ENCODE measurements around the gene CREBBP. TPM values are rescaled to one million over a fixed set of nuclear protein-coding genes. Genes with fewer than 3 reads are reported as not detected.

CREBBP gene
- total and polyA plus RNA-seq, 2 donors (not counting 3 experiments of a cell fraction or from before 2014, with no cell fraction given) = 13.8 to 72.7 TPM

DNA sequence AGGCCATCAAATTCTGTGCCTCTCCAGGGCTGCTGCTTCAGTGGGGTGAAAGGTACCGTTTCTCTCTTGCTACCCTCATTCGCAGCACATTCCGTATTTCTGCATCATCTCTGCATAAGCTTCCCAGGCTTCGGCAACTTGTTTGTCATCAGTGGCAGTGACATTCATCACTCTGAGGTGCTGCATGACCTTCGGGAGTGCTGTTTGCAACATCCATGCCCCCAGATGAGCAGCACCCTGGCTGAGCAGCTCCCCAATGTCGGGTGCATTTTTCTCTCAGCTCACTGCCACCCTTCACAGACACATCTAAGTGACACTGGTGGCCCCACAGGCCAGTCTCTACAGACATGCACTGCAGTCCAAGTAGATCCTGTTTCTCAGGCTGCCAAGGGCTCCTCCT lies 3.8 kb downstream of the CREBBP start:
- H3K9ac ChIP-seq (replicated peaks; ENCODE audit: extremely low read depth, insufficient read depth, low read length) = no peak overlapping the region
- peaks cover 17% of the 10 kb centered on the region for H3K4me1 ChIP-seq (ENCODE audit: control insufficient read depth, extremely low read depth, insufficient read depth, low read length)
- no peak overlapping the region for H2AFZ ChIP-seq (ENCODE audit: low read depth, low read length)
- dilution Hi-C loops (cut with MboI; ENCODE audit: extremely low pct_ligation_motif_present, low sequenced_read_pairs) = no loop called here
- peaks cover 81% of the 10 kb centered on the region for H3K79me2 ChIP-seq (ENCODE audit: control insufficient read depth, insufficient read depth, low read length)
- no peak for TF ChIP-seq GATA2 (IDR thresholded peaks at IDR 0.05; ENCODE audit: insufficient read depth, insufficient read length, low read depth, low read length)
- TF ChIP-seq POLR2A (IDR thresholded peaks at IDR 0.05; ENCODE audit: low read depth, low read length) = no peak
- no peak for TF ChIP-seq MYC (IDR thresholded peaks at IDR 0.05; ENCODE audit: low read depth, low read length)
- TF ChIP-seq POLR2AphosphoS5 (IDR thresholded peaks at IDR 0.05; ENCODE audit: insufficient read depth, low read depth, low read length) = no peak
- TF ChIP-seq JUN (IDR thresholded peaks at IDR 0.05; ENCODE audit: borderline replicate concordance, insufficient read depth, insufficient read length, low read depth) = no peak
- TF ChIP-seq EZH2 (IDR thresholded peaks at IDR 0.05; ENCODE audit: borderline replicate concordance, low read depth, low read length, severe bottlenecking) = no peak
- H3K27ac ChIP-seq (ENCODE audit: insufficient read depth, low read depth, low read length) = no peak overlapping the region
- no peaks in the 10 kb centered on the region for H3K9me1 ChIP-seq (replicated peaks; ENCODE audit: control insufficient read depth, extremely low read depth, insufficient read depth, low read length)
- ChIA-PET POLR2A (no interaction called here), CTCF (no interaction called here)
- H3K27me3 ChIP-seq (ENCODE audit: control insufficient read depth in 2 of 2, insufficient read depth in 2 of 2, low read length in 2 of 2) = no peaks in the 10 kb centered on the region
- FAIRE-seq (no peak), DNase-seq (ENCODE audit: low read depth, low spot score) (no peak)
- H3K36me3 ChIP-seq (ENCODE audit: control insufficient read depth in 2 of 2, extremely low read depth in 1 of 2, insufficient read depth in 2 of 2, low read length in 2 of 2) = peaks cover 0 to 1% of the 10 kb centered on the region in 2 experiments
- intact Hi-C loops (cut with micrococcal nuclease) = loop anchor here (10.0 kb wide), 1 partner anchor 82 kb away; no protein-coding TSS in a partner anchor
- peaks cover 17% of the 10 kb centered on the region for H4K20me1 ChIP-seq (replicated peaks; ENCODE audit: control insufficient read depth, extremely low read depth, insufficient read depth, low read length)
- H3K4me3 ChIP-seq (replicated peaks in 1 of 3; ENCODE audit: insufficient read depth in 1 of 3, low read depth in 1 of 3, low read length in 3 of 3) = no peak overlapping the region
- no peak overlapping the region for H3K4me2 ChIP-seq (ENCODE audit: insufficient read depth, low read length)
- H3K9me3 ChIP-seq (replicated peaks; ENCODE audit: control insufficient read depth, insufficient read depth, low read length) = no peaks in the 10 kb centered on the region
- no TSS peak for BruUV-seq (replicated peaks)

DNA sequence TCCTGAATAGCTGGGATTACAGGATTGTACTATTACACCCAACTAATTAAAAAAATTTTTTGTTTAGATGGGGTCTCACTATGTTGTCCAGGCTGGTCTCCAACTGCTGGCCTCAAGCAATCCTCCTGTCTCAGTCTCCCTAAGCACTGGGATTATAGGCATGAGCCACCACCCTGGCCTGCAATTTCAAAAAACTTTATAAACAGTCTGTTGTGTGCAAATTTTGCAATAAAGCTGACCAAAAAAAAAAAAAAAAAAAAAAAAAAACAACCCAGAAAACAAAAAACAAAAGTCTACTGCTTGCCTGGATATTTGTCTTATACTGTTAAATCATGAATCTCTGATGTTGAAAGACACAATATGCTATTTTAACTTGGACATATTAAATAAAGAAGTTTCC lies 4.4 kb downstream of the CREBBP start:
- no TSS peak for BruUV-seq (replicated peaks)
- CTCF ChIA-PET = interaction anchor here (1.6 kb wide), 1 partner anchor 64 kb away, joined by 3 read pairs; no protein-coding TSS in a partner anchor
- no peak overlapping the region for H3K9ac ChIP-seq (replicated peaks; ENCODE audit: extremely low read depth, insufficient read depth, low read length)
- DNase-seq (ENCODE audit: low read depth, low spot score) (no peak), FAIRE-seq (no peak)
- H3K27ac ChIP-seq (ENCODE audit: insufficient read depth, low read depth, low read length) = no peak overlapping the region
- intact Hi-C loops (cut with micrococcal nuclease) = loop anchor here (10.0 kb wide), 1 partner anchor 81 kb away; no protein-coding TSS in a partner anchor
- peaks cover 19% of the 10 kb centered on the region for H3K4me1 ChIP-seq (ENCODE audit: control insufficient read depth, extremely low read depth, insufficient read depth, low read length)
- TF ChIP-seq GATA2 (IDR thresholded peaks at IDR 0.05; ENCODE audit: insufficient read depth, insufficient read length, low read depth, low read length) = no peak
- no peak for TF ChIP-seq POLR2AphosphoS5 (IDR thresholded peaks at IDR 0.05; ENCODE audit: insufficient read depth, low read depth, low read length)
- TF ChIP-seq EZH2 (IDR thresholded peaks at IDR 0.05; ENCODE audit: borderline replicate concordance, low read depth, low read length, severe bottlenecking) = no peak
- TF ChIP-seq POLR2A (IDR thresholded peaks at IDR 0.05; ENCODE audit: low read depth, low read length) = no peak
- TF ChIP-seq, protein P1, sequence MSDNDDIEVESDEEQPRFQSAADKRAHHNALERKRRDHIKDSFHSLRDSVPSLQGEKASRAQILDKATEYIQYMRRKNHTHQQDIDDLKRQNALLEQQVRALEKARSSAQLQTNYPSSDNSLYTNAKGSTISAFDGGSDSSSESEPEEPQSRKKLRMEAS (IDR thresholded peaks at IDR 0.05; ENCODE audit: insufficient read depth, insufficient read length) = no peak
- TF ChIP-seq FOS (IDR thresholded peaks at IDR 0.05; ENCODE audit: borderline replicate concordance, insufficient read depth, low read length) = no peak
- no peak for TF ChIP-seq JUN (IDR thresholded peaks at IDR 0.05; ENCODE audit: borderline replicate concordance, insufficient read depth, insufficient read length, low read depth)
- H3K79me2 ChIP-seq (ENCODE audit: control insufficient read depth, insufficient read depth, low read length) = peaks cover 87% of the 10 kb centered on the region
- no peak overlapping the region for H3K4me2 ChIP-seq (ENCODE audit: insufficient read depth, low read length)
- peaks cover 21% of the 10 kb centered on the region for H4K20me1 ChIP-seq (replicated peaks; ENCODE audit: control insufficient read depth, extremely low read depth, insufficient read depth, low read length)
- H2AFZ ChIP-seq (ENCODE audit: low read depth, low read length) = no peak overlapping the region
- no peaks in the 10 kb centered on the region for H3K9me3 ChIP-seq (replicated peaks; ENCODE audit: control insufficient read depth, insufficient read depth, low read length)
- no peak overlapping the region for H3K4me3 ChIP-seq (replicated peaks in 1 of 3; ENCODE audit: insufficient read depth in 1 of 3, low read depth in 1 of 3, low read length in 3 of 3)
- H3K27me3 ChIP-seq (ENCODE audit: control insufficient read depth in 2 of 2, insufficient read depth in 2 of 2, low read length in 2 of 2) = no peaks in the 10 kb centered on the region
- dilution Hi-C loops (cut with MboI; ENCODE audit: extremely low pct_ligation_motif_present, low sequenced_read_pairs) = no loop called here
- H3K9me1 ChIP-seq (replicated peaks; ENCODE audit: control insufficient read depth, extremely low read depth, insufficient read depth, low read length) = no peaks in the 10 kb centered on the region
- peaks cover 0 to 1% of the 10 kb centered on the region in 2 experiments for H3K36me3 ChIP-seq (ENCODE audit: control insufficient read depth in 2 of 2, extremely low read depth in 1 of 2, insufficient read depth in 2 of 2, low read length in 2 of 2)
- POLR2A ChIA-PET = no interaction called here

Data from endothelial cell of umbilical vein (primary cell).